GM18498 (cell line): ENCODE data around the gene ZC3H12A.
A peak's percentile ranks its signal among the peaks of the same experiment; 100 is the strongest.
"Not testable (repeated sequence)": the region's sequence is repeated elsewhere in the genome, so short reads cannot be mapped to it uniquely, and the experiment has no call there.

ENCODE experiments used
- ATAC-seq: cut with Tn5 transposase; IDR thresholded peaks from one replicate; pipeline ENCODE4 v1.9.1; 2021; ENCODE audit warnings: mild to moderate bottlenecking, moderate library complexity; ENCODE audit not compliant: unreplicated experiment

Gene ZC3H12A

GRCh38 chr1:37498872-37499617, 24.7 kb downstream of the ZC3H12A start:
- no peak for ATAC-seq

GRCh38 chr1:37501661-37502060, 27.3 kb downstream of the ZC3H12A start:
- ATAC-seq: no peak

- no peak for ATAC-seq
These were observed 27.7 kb downstream of the ZC3H12A start for GRCh38 chr1:37502104-37502503.

- ATAC-seq: not testable (repeated sequence)
These were observed 28.4 kb downstream of the ZC3H12A start for GRCh38 chr1:37502791-37503190.

- no peak for ATAC-seq
These were observed 32.4 kb downstream of the ZC3H12A start for GRCh38 chr1:37506740-37507139.

GRCh38 chr1:37509181-37509580, 34.8 kb downstream of the ZC3H12A start:
- no peak for ATAC-seq

GRCh38 chr1:37513795-37514349, 39.5 kb downstream of the ZC3H12A start:
- peak; percentile 38 for ATAC-seq

GRCh38 chr1:37514350-37515184, 40.2 kb downstream of the ZC3H12A start, which contains the start of gene MEAF6:
TSS of gene MEAF6 (minus strand) at chr1:37514766. CDS start at chr1:37514746, 20 bp downstream.
- peak; percentile 92 for ATAC-seq

- no peak for ATAC-seq
These were observed 41.0 kb downstream of the ZC3H12A start for GRCh38 chr1:37515185-37516034.

GRCh38 chr1:37517569-37517968, 43.2 kb downstream of the ZC3H12A start:
- ATAC-seq: no peak

- ATAC-seq: not testable (repeated sequence)
These were observed 43.9 kb downstream of the ZC3H12A start for GRCh38 chr1:37518241-37518640.

- ATAC-seq: not testable (repeated sequence)
These were observed 44.5 kb downstream of the ZC3H12A start for GRCh38 chr1:37518929-37519328.

GRCh38 chr1:37519613-37520012, 45.2 kb downstream of the ZC3H12A start:
- ATAC-seq: no peak

- not testable (repeated sequence) for ATAC-seq
These were observed 55.5 kb downstream of the ZC3H12A start for GRCh38 chr1:37529888-37530287.

- not testable (repeated sequence) for ATAC-seq
These were observed 58.2 kb downstream of the ZC3H12A start for GRCh38 chr1:37532418-37533156.

- ATAC-seq: no peak
These were observed 59.1 kb downstream of the ZC3H12A start for GRCh38 chr1:37533317-37534093.
